Hepatocyte (in vitro differentiated cells): ENCODE results near the gene DPY19L1.

Source experiments
- CTCF ChIP-seq: fragments of 200-600 bp; sonication (generic); IDR thresholded peaks from 2 replicates; pipeline ENCODE4 v1.5.1; 2016; ENCODE audit warnings: antibody characterized with exemption, mild to moderate bottlenecking; ENCODE audit not compliant: poor library complexity
- EZH2 ChIP-seq: fragments of 200-600 bp; sonication (generic); IDR thresholded peaks from 2 replicates; pipeline ENCODE4 v1.6.1; 2016; ENCODE audit warnings: antibody characterized with exemption, mild to moderate bottlenecking, borderline replicate concordance

- no peak for TF ChIP-seq CTCF
- TF ChIP-seq EZH2, result no peak
These were observed 14.6 kb downstream of the DPY19L1 start for GRCh38 chr7:35022725-35023124.
